Loucy (cell line): ENCODE data around the gene GPRC6A.

Experiments
- EZH2phosphoT487 ChIP-seq: fragments of 200-600 bp; IDR thresholded peaks from 2 replicates; pipeline ENCODE4 v1.6.1; 2018; ENCODE audit warnings: antibody characterized with exemption, mild to moderate bottlenecking, moderate library complexity, borderline replicate concordance
- TF ChIP-seq, protein P1 (sequence below): fragments of 200-600 bp; sonication (generic); conservative IDR thresholded peaks from 2 replicates; pipeline ENCODE4 v1.5.1; 2014; ENCODE audit warnings: mild to moderate bottlenecking, antibody characterized with exemption, low read length

DNA sequence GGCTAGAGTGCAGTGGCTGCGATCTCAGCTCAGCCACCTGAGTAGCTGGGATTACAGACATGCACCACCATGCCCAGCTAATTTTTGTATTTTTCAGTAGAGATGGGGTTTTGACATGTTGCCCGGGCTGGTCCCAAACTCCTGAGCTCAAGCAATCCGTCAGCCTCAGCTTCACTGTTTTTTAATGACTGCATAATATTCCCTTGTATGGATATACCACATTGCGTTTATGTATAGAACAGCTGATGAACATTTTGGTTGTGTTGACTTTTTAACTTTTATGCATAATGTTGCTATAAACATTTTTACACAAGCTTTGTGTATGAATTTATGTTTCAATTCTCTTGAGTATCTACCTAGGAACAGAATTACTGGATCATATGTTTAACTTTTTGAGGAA, 43.9 kb upstream of the GPRC6A start:
- TF ChIP-seq, protein P1, sequence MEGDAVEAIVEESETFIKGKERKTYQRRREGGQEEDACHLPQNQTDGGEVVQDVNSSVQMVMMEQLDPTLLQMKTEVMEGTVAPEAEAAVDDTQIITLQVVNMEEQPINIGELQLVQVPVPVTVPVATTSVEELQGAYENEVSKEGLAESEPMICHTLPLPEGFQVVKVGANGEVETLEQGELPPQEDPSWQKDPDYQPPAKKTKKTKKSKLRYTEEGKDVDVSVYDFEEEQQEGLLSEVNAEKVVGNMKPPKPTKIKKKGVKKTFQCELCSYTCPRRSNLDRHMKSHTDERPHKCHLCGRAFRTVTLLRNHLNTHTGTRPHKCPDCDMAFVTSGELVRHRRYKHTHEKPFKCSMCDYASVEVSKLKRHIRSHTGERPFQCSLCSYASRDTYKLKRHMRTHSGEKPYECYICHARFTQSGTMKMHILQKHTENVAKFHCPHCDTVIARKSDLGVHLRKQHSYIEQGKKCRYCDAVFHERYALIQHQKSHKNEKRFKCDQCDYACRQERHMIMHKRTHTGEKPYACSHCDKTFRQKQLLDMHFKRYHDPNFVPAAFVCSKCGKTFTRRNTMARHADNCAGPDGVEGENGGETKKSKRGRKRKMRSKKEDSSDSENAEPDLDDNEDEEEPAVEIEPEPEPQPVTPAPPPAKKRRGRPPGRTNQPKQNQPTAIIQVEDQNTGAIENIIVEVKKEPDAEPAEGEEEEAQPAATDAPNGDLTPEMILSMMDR: no peak
- TF ChIP-seq EZH2phosphoT487: no peak
